Measurements from ENCODE around the gene DNLZ. TPM values are rescaled to one million over a fixed set of nuclear protein-coding genes. Genes with fewer than 3 reads are reported as not detected.

Gene DNLZ
- polyA plus RNA-seq, 2 of the 4 experiments (the other 2 are of a cell fraction), result 8.0 to 19.9 TPM

GRCh38 chr9:136368190-136368589 is 4.6 kb upstream of the DNLZ start (continued):
- TF ChIP-seq E2F6 (IDR thresholded peaks at IDR 0.05; ENCODE audit: borderline replicate concordance, low read depth), result no peak

- 94% methylated on average over 34 of the region's 45 CpGs for WGBS (ENCODE audit: missing lambda C conversion rate)
- ChIA-PET CTCF (interaction anchor here (0.8 to 2.7 kb wide), 4 partner anchors 22 to 83 kb away, joined by 3 to 14 read pairs (median 4); no protein-coding TSS in a partner anchor), POLR2A (interaction anchor here (1.1 kb wide), 1 partner anchor 101 kb away, joined by 3 read pairs; no protein-coding TSS in a partner anchor)
- Histone ChIP-seq H3K4me1 (peaks cover 14% of the 10 kb centered on the region; the same call in 2 of the 3 replicates), H3K4me2 (no peak overlapping the region), H3K9me3 (no peaks in the 10 kb centered on the region), H3K4me3 (no peak overlapping the region), H3K27ac (no peak overlapping the region)
- ATAC-seq (no peak), DNase-seq (ENCODE audit: low read depth in 1 of 2, low spot score in 1 of 2) (no peak), FAIRE-seq (no peak)
- TF ChIP-seq KDM5A (IDR thresholded peaks at IDR 0.05) (no peak), HEYL (CRISPR knock-in tag; IDR thresholded peaks at IDR 0.05) (no peak), ATOH8 (CRISPR knock-in tag; IDR thresholded peaks at IDR 0.05; ENCODE audit: low read depth) (no peak), NR3C1 (IDR thresholded peaks at IDR 0.05) (no peak), BHLHE40 (IDR thresholded peaks at IDR 0.05; ENCODE audit: low read depth, low read length) (no peak), POLR2A (IDR thresholded peaks at IDR 0.05; ENCODE audit: low read length) (no peak), CEBPB (IDR thresholded peaks at IDR 0.05) (no peak), ESRRA (IDR thresholded peaks at IDR 0.05; ENCODE audit: borderline replicate concordance, low read length) (no peak)
- TF ChIP-seq, protein P1, sequence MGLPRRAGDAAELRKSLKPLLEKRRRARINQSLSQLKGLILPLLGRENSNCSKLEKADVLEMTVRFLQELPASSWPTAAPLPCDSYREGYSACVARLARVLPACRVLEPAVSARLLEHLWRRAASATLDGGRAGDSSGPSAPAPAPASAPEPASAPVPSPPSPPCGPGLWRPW (IDR thresholded peaks at IDR 0.05), result no peak
These were observed 4.0 kb upstream of the DNLZ start for GRCh38 chr9:136367296-136368145.

DNA sequence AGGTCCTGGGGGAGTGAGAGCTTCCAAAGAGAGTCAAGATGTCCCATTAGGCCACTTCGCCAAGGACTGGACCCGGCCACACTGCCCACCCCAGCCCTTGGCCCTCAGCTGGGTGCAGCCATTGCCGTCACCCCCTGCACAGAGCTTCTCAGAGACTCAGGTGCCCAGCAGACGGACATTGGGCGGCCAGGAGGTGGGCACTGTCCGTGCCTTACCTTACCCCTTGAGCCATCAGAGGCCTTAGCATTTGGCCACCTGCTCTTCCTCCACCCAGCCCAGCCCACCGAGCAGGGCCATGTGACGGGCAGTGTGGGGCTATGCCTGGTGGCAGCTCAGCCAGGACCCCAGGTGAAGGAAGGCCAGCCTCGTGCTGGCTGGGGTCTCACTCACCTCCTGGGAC is 3.3 kb upstream of the DNLZ start:
- DNase-seq (ENCODE audit: low read depth in 1 of 2, low spot score in 1 of 2), result no peak
- no peak for ATAC-seq
- CTCF ChIA-PET, result interaction anchor here (0.6 to 2.7 kb wide), 10 partner anchors 10 to 327 kb away, joined by 3 to 14 read pairs (median 5); no protein-coding TSS in a partner anchor
- Histone ChIP-seq H3K4me1 (peaks cover 13% of the 10 kb centered on the region; the same call in 2 of the 3 replicates), H3K4me3 (no peak overlapping the region), H3K9me3 (no peaks in the 10 kb centered on the region), H3K4me2 (no peak overlapping the region), H3K27ac (no peak overlapping the region)
- POLR2A ChIA-PET, result interaction anchor here (1.1 kb wide), 1 partner anchor 100 kb away, joined by 3 read pairs; no protein-coding TSS in a partner anchor
- no peak for TF ChIP-seq RARB (CRISPR knock-in tag; IDR thresholded peaks at IDR 0.05)
- no peak for TF ChIP-seq BHLHE40 (IDR thresholded peaks at IDR 0.05; ENCODE audit: low read depth, low read length)
- TF ChIP-seq RFX5 (IDR thresholded peaks at IDR 0.05), result no peak
- TF ChIP-seq POLR2A (IDR thresholded peaks at IDR 0.05; ENCODE audit: low read length), result no peak
- TF ChIP-seq MYC (IDR thresholded peaks at IDR 0.05; ENCODE audit: borderline replicate concordance, low read length), result no peak
- no peak for TF ChIP-seq RNF2 (IDR thresholded peaks at IDR 0.05; ENCODE audit: borderline replicate concordance, low read depth)
- TF ChIP-seq ZNF302 (CRISPR knock-in tag; IDR thresholded peaks at IDR 0.05), result no peak
- no peak for TF ChIP-seq KDM5A (IDR thresholded peaks at IDR 0.05)
- TF ChIP-seq EP300 (IDR thresholded peaks at IDR 0.05), result no peak
- TF ChIP-seq, protein P2, sequence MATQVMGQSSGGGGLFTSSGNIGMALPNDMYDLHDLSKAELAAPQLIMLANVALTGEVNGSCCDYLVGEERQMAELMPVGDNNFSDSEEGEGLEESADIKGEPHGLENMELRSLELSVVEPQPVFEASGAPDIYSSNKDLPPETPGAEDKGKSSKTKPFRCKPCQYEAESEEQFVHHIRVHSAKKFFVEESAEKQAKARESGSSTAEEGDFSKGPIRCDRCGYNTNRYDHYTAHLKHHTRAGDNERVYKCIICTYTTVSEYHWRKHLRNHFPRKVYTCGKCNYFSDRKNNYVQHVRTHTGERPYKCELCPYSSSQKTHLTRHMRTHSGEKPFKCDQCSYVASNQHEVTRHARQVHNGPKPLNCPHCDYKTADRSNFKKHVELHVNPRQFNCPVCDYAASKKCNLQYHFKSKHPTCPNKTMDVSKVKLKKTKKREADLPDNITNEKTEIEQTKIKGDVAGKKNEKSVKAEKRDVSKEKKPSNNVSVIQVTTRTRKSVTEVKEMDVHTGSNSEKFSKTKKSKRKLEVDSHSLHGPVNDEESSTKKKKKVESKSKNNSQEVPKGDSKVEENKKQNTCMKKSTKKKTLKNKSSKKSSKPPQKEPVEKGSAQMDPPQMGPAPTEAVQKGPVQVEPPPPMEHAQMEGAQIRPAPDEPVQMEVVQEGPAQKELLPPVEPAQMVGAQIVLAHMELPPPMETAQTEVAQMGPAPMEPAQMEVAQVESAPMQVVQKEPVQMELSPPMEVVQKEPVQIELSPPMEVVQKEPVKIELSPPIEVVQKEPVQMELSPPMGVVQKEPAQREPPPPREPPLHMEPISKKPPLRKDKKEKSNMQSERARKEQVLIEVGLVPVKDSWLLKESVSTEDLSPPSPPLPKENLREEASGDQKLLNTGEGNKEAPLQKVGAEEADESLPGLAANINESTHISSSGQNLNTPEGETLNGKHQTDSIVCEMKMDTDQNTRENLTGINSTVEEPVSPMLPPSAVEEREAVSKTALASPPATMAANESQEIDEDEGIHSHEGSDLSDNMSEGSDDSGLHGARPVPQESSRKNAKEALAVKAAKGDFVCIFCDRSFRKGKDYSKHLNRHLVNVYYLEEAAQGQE (IDR thresholded peaks at IDR 0.05), result no peak
- WGBS (ENCODE audit: missing lambda C conversion rate), result 93% methylated on average over 6 of the region's 9 CpGs
- FAIRE-seq, result no peak

Measured in A549 (cell line).